GM21576 (cell line): Measurements from ENCODE around the gene DLG2.

Experiments
- ATAC-seq: cut with Tn5 transposase; IDR thresholded peaks from one replicate; pipeline ENCODE4 v1.9.1; 2021; ENCODE audit warnings: mild to moderate bottlenecking, moderate library complexity; ENCODE audit not compliant: unreplicated experiment

DLG2 gene

GRCh38 chr11:83845797-83846196 lies 1781.3 kb downstream of the DLG2 start:
- no peak for ATAC-seq

GRCh38 chr11:83840326-83840725 lies 1786.8 kb downstream of the DLG2 start:
- no peak for ATAC-seq

GRCh38 chr11:83836883-83837654 lies 1790.1 kb downstream of the DLG2 start:
- peak; percentile 86 for ATAC-seq

GRCh38 chr11:83836065-83836464 lies 1791.1 kb downstream of the DLG2 start:
- ATAC-seq = no peak

GRCh38 chr11:83835423-83835822 lies 1791.7 kb downstream of the DLG2 start:
- peak; percentile 64 for ATAC-seq

- ATAC-seq = no peak
Observed at GRCh38 chr11:83831929-83832328, 1795.2 kb downstream of the DLG2 start.

GRCh38 chr11:83827940-83828554 lies 1799.1 kb downstream of the DLG2 start:
- ATAC-seq = no peak

GRCh38 chr11:83827520-83827919 lies 1799.6 kb downstream of the DLG2 start:
- no peak for ATAC-seq

- ATAC-seq = no peak
Observed at GRCh38 chr11:83826078-83826477, 1801.1 kb downstream of the DLG2 start.

GRCh38 chr11:83823461-83824025 lies 1803.6 kb downstream of the DLG2 start:
- no peak for ATAC-seq

GRCh38 chr11:83819931-83820549 lies 1807.1 kb downstream of the DLG2 start:
- ATAC-seq = no peak

GRCh38 chr11:83818349-83818748 lies 1808.8 kb downstream of the DLG2 start:
- no peak for ATAC-seq

GRCh38 chr11:83816572-83817187 lies 1810.5 kb downstream of the DLG2 start:
- ATAC-seq = no peak

GRCh38 chr11:83815736-83816135 lies 1811.4 kb downstream of the DLG2 start:
- no peak for ATAC-seq

- ATAC-seq = no peak
Observed at GRCh38 chr11:83813296-83813695, 1813.8 kb downstream of the DLG2 start.

- no peak for ATAC-seq
Observed at GRCh38 chr11:83809274-83809673, 1817.9 kb downstream of the DLG2 start.

GRCh38 chr11:83801799-83802198 lies 1825.3 kb downstream of the DLG2 start:
- ATAC-seq = no peak

- no peak for ATAC-seq
Observed at GRCh38 chr11:83793310-83793709, 1833.8 kb downstream of the DLG2 start.

- ATAC-seq = no peak
Observed at GRCh38 chr11:83791557-83791956, 1835.6 kb downstream of the DLG2 start.

GRCh38 chr11:83785942-83786341 lies 1841.2 kb downstream of the DLG2 start:
- ATAC-seq = no peak

- ATAC-seq = no peak
Observed at GRCh38 chr11:83784419-83784818, 1842.7 kb downstream of the DLG2 start.
